Measurements from ENCODE around the gene CST3.

CST3 gene

GRCh38 chr20:23614163-23614562 is 23.6 kb downstream of the CST3 start:
- no peaks in the 10 kb centered on the region for H3K9me3 ChIP-seq (replicated peaks; ENCODE audit: insufficient read depth, low read length)
- no peak overlapping the region for H3K4me2 ChIP-seq (ENCODE audit: low read depth, low read length)
- H3K27ac ChIP-seq (ENCODE audit: low read length): no peak overlapping the region
- no peaks in the 10 kb centered on the region for H3K27me3 ChIP-seq (replicated peaks; ENCODE audit: insufficient read depth, low read length)
- H3F3A ChIP-seq (ENCODE audit: insufficient read depth, low read length): no peaks in the 10 kb centered on the region
- no peak overlapping the region for H3K4me3 ChIP-seq (ENCODE audit: low read length)
- H3K4me1 ChIP-seq (ENCODE audit: low read length): no peaks in the 10 kb centered on the region
- H3K79me2 ChIP-seq (ENCODE audit: low read length): no peaks in the 10 kb centered on the region
- H3K9ac ChIP-seq (ENCODE audit: low read length): no peak overlapping the region
- no peak for TF ChIP-seq CTCF (IDR thresholded peaks at IDR 0.05; ENCODE audit: low read length)
- no peak for TF ChIP-seq EZH2 (optimal IDR thresholded peaks at IDR 0.05; ENCODE audit: low read depth, low read length)
- TF ChIP-seq EZH2phosphoT487 (IDR thresholded peaks at IDR 0.05; ENCODE audit: low read length): no peak
- no peak overlapping the region for H2AFZ ChIP-seq (ENCODE audit: low read length)
- H3K36me3 ChIP-seq (replicated peaks; ENCODE audit: insufficient read depth, low read length): no peaks in the 10 kb centered on the region
- no peak for DNase-seq
- no peaks in the 10 kb centered on the region for H4K20me1 ChIP-seq (ENCODE audit: insufficient read depth, low read length)
- H3K9me2 ChIP-seq (replicated peaks; ENCODE audit: insufficient read depth, low read length): no peaks in the 10 kb centered on the region

- H3K4me3 ChIP-seq (ENCODE audit: low read length): no peak overlapping the region
- H3F3A ChIP-seq (ENCODE audit: insufficient read depth, low read length): no peaks in the 10 kb centered on the region
- H3K79me2 ChIP-seq (ENCODE audit: low read length): no peaks in the 10 kb centered on the region
- H3K9me3 ChIP-seq (replicated peaks; ENCODE audit: insufficient read depth, low read length): no peaks in the 10 kb centered on the region
- DNase-seq: no peak
- H3K27me3 ChIP-seq (replicated peaks; ENCODE audit: insufficient read depth, low read length): no peaks in the 10 kb centered on the region
- no peaks in the 10 kb centered on the region for H3K4me1 ChIP-seq (ENCODE audit: low read length)
- no peaks in the 10 kb centered on the region for H4K20me1 ChIP-seq (ENCODE audit: insufficient read depth, low read length)
- no peaks in the 10 kb centered on the region for H3K36me3 ChIP-seq (replicated peaks; ENCODE audit: insufficient read depth, low read length)
- TF ChIP-seq CTCF (IDR thresholded peaks at IDR 0.05; ENCODE audit: low read length) (no peak), EZH2phosphoT487 (IDR thresholded peaks at IDR 0.05; ENCODE audit: low read length) (no peak), EZH2 (optimal IDR thresholded peaks at IDR 0.05; ENCODE audit: low read depth, low read length) (no peak)
- H3K9me2 ChIP-seq (replicated peaks; ENCODE audit: insufficient read depth, low read length): no peaks in the 10 kb centered on the region
- no peak overlapping the region for H2AFZ ChIP-seq (ENCODE audit: low read length)
- no peak overlapping the region for H3K9ac ChIP-seq (ENCODE audit: low read length)
- no peak overlapping the region for H3K4me2 ChIP-seq (ENCODE audit: low read depth, low read length)
- H3K27ac ChIP-seq (ENCODE audit: low read length): no peak overlapping the region
Observed at GRCh38 chr20:23613676-23614075, 24.1 kb downstream of the CST3 start.

- no peaks in the 10 kb centered on the region for H3K79me2 ChIP-seq (ENCODE audit: low read length)
- H3K4me1 ChIP-seq (ENCODE audit: low read length): no peaks in the 10 kb centered on the region
- H3K4me2 ChIP-seq (ENCODE audit: low read depth, low read length): no peak overlapping the region
- H3K9ac ChIP-seq (ENCODE audit: low read length): no peak overlapping the region
- H3K27me3 ChIP-seq (replicated peaks; ENCODE audit: insufficient read depth, low read length): no peaks in the 10 kb centered on the region
- no peaks in the 10 kb centered on the region for H4K20me1 ChIP-seq (ENCODE audit: insufficient read depth, low read length)
- H3K36me3 ChIP-seq (replicated peaks; ENCODE audit: insufficient read depth, low read length): no peaks in the 10 kb centered on the region
- no peak for DNase-seq
- no peak overlapping the region for H3K4me3 ChIP-seq (ENCODE audit: low read length)
- no peaks in the 10 kb centered on the region for H3F3A ChIP-seq (ENCODE audit: insufficient read depth, low read length)
- H3K27ac ChIP-seq (ENCODE audit: low read length): no peak overlapping the region
- H2AFZ ChIP-seq (ENCODE audit: low read length): no peak overlapping the region
- TF ChIP-seq EZH2 (optimal IDR thresholded peaks at IDR 0.05; ENCODE audit: low read depth, low read length): no peak
- TF ChIP-seq CTCF (IDR thresholded peaks at IDR 0.05; ENCODE audit: low read length): no peak
- no peak for TF ChIP-seq EZH2phosphoT487 (IDR thresholded peaks at IDR 0.05; ENCODE audit: low read length)
- H3K9me2 ChIP-seq (replicated peaks; ENCODE audit: insufficient read depth, low read length): no peaks in the 10 kb centered on the region
- H3K9me3 ChIP-seq (replicated peaks; ENCODE audit: insufficient read depth, low read length): no peaks in the 10 kb centered on the region
Observed at GRCh38 chr20:23612396-23612795, 25.4 kb downstream of the CST3 start.

Data from MM.1S (cell line).